ENCODE results near the gene ACTR3C. TPM values are rescaled to one million over a fixed set of nuclear protein-coding genes. Genes with fewer than 3 reads are reported as not detected.

Gene ACTR3C
- total and polyA plus RNA-seq, 10 of the 15 experiments (the other 5 are each of a cell fraction or from before 2014, with no cell fraction given) = 2.0 to 10.2 (median 6.3) TPM

GRCh38 chr7:150368096-150368883 lies 44.9 kb upstream of the ACTR3C start, which contains the start of gene REPIN1 (continued):
- TF ChIP-seq, protein P1, sequence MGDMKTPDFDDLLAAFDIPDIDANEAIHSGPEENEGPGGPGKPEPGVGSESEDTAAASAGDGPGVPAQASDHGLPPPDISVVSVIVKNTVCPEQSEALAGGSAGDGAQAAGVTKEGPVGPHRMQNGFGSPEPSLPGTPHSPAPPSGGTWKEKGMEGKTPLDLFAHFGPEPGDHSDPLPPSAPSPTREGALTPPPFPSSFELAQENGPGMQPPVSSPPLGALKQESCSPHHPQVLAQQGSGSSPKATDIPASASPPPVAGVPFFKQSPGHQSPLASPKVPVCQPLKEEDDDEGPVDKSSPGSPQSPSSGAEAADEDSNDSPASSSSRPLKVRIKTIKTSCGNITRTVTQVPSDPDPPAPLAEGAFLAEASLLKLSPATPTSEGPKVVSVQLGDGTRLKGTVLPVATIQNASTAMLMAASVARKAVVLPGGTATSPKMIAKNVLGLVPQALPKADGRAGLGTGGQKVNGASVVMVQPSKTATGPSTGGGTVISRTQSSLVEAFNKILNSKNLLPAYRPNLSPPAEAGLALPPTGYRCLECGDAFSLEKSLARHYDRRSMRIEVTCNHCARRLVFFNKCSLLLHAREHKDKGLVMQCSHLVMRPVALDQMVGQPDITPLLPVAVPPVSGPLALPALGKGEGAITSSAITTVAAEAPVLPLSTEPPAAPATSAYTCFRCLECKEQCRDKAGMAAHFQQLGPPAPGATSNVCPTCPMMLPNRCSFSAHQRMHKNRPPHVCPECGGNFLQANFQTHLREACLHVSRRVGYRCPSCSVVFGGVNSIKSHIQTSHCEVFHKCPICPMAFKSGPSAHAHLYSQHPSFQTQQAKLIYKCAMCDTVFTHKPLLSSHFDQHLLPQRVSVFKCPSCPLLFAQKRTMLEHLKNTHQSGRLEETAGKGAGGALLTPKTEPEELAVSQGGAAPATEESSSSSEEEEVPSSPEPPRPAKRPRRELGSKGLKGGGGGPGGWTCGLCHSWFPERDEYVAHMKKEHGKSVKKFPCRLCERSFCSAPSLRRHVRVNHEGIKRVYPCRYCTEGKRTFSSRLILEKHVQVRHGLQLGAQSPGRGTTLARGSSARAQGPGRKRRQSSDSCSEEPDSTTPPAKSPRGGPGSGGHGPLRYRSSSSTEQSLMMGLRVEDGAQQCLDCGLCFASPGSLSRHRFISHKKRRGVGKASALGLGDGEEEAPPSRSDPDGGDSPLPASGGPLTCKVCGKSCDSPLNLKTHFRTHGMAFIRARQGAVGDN (IDR thresholded peaks at IDR 0.05) = peak; percentile 91
- peak; percentile 80 for TF ChIP-seq USF2 (IDR thresholded peaks at IDR 0.05; ENCODE audit: borderline replicate concordance, low read depth, low read length)
- TF ChIP-seq BHLHE40 (IDR thresholded peaks at IDR 0.05; ENCODE audit: borderline replicate concordance in 1 of 2, low read depth in 2 of 2, low read length in 1 of 2) = peak; percentile 90 to 97
- no peak for TF ChIP-seq PBX3 (IDR thresholded peaks at IDR 0.05; ENCODE audit: insufficient replicate concordance, low read depth, low read length)
- no peak for TF ChIP-seq KDM1A (IDR thresholded peaks at IDR 0.05; ENCODE audit: borderline replicate concordance)
- peak; percentile 41; the same call in 1 of the 2 replicates for TF ChIP-seq CREM (IDR thresholded peaks at IDR 0.05; ENCODE audit: low read depth)
- peak; percentile 67; the same call in 1 of the 2 replicates for TF ChIP-seq ZNF24 (IDR thresholded peaks at IDR 0.05)
- TF ChIP-seq SREBF1 (IDR thresholded peaks at IDR 0.05; ENCODE audit: low read length) = no peak
- TF ChIP-seq, protein P2, sequence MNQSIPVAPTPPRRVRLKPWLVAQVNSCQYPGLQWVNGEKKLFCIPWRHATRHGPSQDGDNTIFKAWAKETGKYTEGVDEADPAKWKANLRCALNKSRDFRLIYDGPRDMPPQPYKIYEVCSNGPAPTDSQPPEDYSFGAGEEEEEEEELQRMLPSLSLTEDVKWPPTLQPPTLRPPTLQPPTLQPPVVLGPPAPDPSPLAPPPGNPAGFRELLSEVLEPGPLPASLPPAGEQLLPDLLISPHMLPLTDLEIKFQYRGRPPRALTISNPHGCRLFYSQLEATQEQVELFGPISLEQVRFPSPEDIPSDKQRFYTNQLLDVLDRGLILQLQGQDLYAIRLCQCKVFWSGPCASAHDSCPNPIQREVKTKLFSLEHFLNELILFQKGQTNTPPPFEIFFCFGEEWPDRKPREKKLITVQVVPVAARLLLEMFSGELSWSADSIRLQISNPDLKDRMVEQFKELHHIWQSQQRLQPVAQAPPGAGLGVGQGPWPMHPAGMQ (IDR thresholded peaks at IDR 0.05; ENCODE audit: borderline replicate concordance) = no peak
- TF ChIP-seq FOXK2 (IDR thresholded peaks at IDR 0.05) = no peak
- no peak for TF ChIP-seq NRF1 (conservative IDR thresholded peaks at IDR 0.05; ENCODE audit: low read depth, low read length)
- TF ChIP-seq ZNF592 (IDR thresholded peaks at IDR 0.05) = peak; percentile 79; the same call in 1 of the 2 replicates
- TF ChIP-seq BACH1 (IDR thresholded peaks at IDR 0.05; ENCODE audit: borderline replicate concordance) = no peak; the same call in 1 of the 2 replicates
- no peak; the same call in 1 of the 2 replicates for TF ChIP-seq CBFB (IDR thresholded peaks at IDR 0.05; ENCODE audit: low read depth)
- TF ChIP-seq ZNF384 (IDR thresholded peaks at IDR 0.05; ENCODE audit: borderline replicate concordance, low read depth, low read length) = no peak
